NCI-H2196 treated with DMSO at 0.1 percent for 48 hours (cell line): Measurements from ENCODE around the gene NT5C3A.
"Not testable (repeated sequence)": the region's sequence is repeated elsewhere in the genome, so short reads cannot be mapped to it uniquely, and the experiment has no call there.

ENCODE experiments used
- DNase-seq: peaks from one replicate; lab custom pipeline; 2025; ENCODE audit not compliant: unreplicated experiment; lab: John Stamatoyannopoulos, UW

Gene NT5C3A

GRCh38 chr7:33043501-33044400 is 18.8 kb downstream of the NT5C3A start:
- DNase-seq: no peak

GRCh38 chr7:33041631-33042428 is 20.7 kb downstream of the NT5C3A start:
- no peak for DNase-seq

GRCh38 chr7:33040803-33041516 is 21.6 kb downstream of the NT5C3A start:
- no peak for DNase-seq

GRCh38 chr7:33039903-33040292 is 22.7 kb downstream of the NT5C3A start:
- DNase-seq: no peak

- no peak for DNase-seq
Observed at GRCh38 chr7:33039257-33039902, 23.2 kb downstream of the NT5C3A start.

GRCh38 chr7:33038639-33039038 is 23.9 kb downstream of the NT5C3A start:
- DNase-seq: no peak

GRCh38 chr7:33035776-33036175 is 26.8 kb downstream of the NT5C3A start:
- no peak for DNase-seq

GRCh38 chr7:33024189-33024757 is 38.3 kb downstream of the NT5C3A start:
- no peak for DNase-seq

GRCh38 chr7:33012364-33012763 is 50.2 kb downstream of the NT5C3A start:
- DNase-seq: no peak

- DNase-seq: no peak
Observed at GRCh38 chr7:33009734-33010133, 52.8 kb downstream of the NT5C3A start.

- not testable (repeated sequence) for DNase-seq
Observed at GRCh38 chr7:33005690-33006089, 56.9 kb downstream of the NT5C3A start.

GRCh38 chr7:33005193-33005592 is 57.4 kb downstream of the NT5C3A start:
- not testable (repeated sequence) for DNase-seq

GRCh38 chr7:33004104-33004616 is 58.4 kb downstream of the NT5C3A start:
- not testable (repeated sequence) for DNase-seq

GRCh38 chr7:33003111-33003510 is 59.5 kb downstream of the NT5C3A start:
- DNase-seq: not testable (repeated sequence)

GRCh38 chr7:32999380-32999779 is 63.2 kb downstream of the NT5C3A start:
- not testable (repeated sequence) for DNase-seq

GRCh38 chr7:32998361-32999171 is 64.0 kb downstream of the NT5C3A start:
- peak; percentile 32 for DNase-seq

GRCh38 chr7:32997956-32998355 is 64.6 kb downstream of the NT5C3A start:
- not testable (repeated sequence) for DNase-seq

- DNase-seq: not testable (repeated sequence)
Observed at GRCh38 chr7:32992750-32993149, 69.8 kb downstream of the NT5C3A start.

GRCh38 chr7:32991975-32992700 is 70.4 kb downstream of the NT5C3A start:
- DNase-seq: not testable (repeated sequence)
